ENCODE results near the gene MED27.

DNA sequence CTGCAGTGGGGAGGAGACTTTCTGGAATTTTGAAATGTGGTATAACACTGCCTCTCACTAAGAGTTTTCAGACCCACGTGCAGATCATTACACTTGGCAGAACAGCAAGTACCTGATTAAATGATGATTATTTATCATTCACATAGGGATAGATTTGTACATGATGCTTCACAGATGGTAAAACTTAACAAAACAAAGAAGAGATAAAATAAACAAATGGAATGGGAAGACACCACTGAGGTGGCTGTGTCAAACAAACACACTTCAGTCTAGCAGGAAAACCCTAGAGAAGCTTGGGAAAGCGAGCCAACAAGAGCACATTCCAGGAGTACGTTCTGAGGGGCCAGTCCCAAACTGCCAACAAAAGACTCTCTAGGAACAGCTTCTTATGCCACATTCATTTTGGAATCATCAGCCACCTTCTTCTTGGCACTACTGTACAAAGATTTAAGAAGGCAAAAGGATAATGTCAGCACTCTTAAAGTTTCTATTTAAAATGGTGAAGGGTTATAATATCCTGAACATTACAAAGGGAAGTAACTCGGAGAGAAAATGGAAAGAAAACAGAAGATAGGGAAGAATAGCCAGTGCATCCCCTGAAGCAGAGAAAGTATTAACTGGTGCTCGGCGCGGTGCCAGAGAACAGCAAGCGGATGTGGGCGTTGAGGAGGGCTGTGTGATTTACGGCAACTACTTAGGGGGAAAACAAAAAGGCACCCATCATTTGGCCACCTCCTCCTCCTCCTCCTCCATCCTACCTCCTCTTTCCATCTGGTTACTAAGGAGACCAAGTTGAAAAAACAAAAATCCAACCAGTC lies 1.6 kb downstream of the MED27 start:
- TF ChIP-seq, protein P1, sequence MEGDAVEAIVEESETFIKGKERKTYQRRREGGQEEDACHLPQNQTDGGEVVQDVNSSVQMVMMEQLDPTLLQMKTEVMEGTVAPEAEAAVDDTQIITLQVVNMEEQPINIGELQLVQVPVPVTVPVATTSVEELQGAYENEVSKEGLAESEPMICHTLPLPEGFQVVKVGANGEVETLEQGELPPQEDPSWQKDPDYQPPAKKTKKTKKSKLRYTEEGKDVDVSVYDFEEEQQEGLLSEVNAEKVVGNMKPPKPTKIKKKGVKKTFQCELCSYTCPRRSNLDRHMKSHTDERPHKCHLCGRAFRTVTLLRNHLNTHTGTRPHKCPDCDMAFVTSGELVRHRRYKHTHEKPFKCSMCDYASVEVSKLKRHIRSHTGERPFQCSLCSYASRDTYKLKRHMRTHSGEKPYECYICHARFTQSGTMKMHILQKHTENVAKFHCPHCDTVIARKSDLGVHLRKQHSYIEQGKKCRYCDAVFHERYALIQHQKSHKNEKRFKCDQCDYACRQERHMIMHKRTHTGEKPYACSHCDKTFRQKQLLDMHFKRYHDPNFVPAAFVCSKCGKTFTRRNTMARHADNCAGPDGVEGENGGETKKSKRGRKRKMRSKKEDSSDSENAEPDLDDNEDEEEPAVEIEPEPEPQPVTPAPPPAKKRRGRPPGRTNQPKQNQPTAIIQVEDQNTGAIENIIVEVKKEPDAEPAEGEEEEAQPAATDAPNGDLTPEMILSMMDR (IDR thresholded peaks at IDR 0.05), result no peak
- TF ChIP-seq POLR2A (IDR thresholded peaks at IDR 0.05), result no peak
